Tibial nerve (tissue), 4 donors: Measurements from ENCODE around the gene PACSIN1. TPM values are rescaled to one million over a fixed set of nuclear protein-coding genes. Genes with fewer than 3 reads are reported as not detected.

Experiments used
- DNase-seq, 2 donors: peaks; one replicate each; pipeline ENCODE4 v3.0.0-alpha.2; 2019; ENCODE audit warnings: low spot score in 2 of 2
- H3K27ac ChIP-seq, 4 donors: fragments of 200-600 bp; sonication (generic) in 3 of 4; one replicate each; pipeline ENCODE4 v1.5.1; 2017 to 2019; ENCODE audit warnings: mild to moderate bottlenecking in 1 of 4
- H3K27me3 ChIP-seq, 2 donors: fragments of 200-600 bp; sonication (generic) in 1 of 2; one replicate each; pipeline versions ENCODE4 v1.5.1 to v1.6.0; 2017 to 2019
- H3K36me3 ChIP-seq, 3 donors: fragments of 200-600 bp; sonication (generic); one replicate each; pipeline ENCODE4 v1.5.1; 2018 to 2019
- H3K4me1 ChIP-seq, 4 donors: fragments of 200-600 bp; sonication (generic) in 3 of 4; one replicate each; pipeline ENCODE4 v1.5.1; 2017 to 2019
- H3K4me3 ChIP-seq, 4 donors: fragments of 200-600 bp; sonication (generic) in 3 of 4; one replicate each; pipeline ENCODE4 v1.5.1; 2017 to 2019; ENCODE audit warnings: mild to moderate bottlenecking in 1 of 4, moderate library complexity in 1 of 4
- H3K9me3 ChIP-seq, 4 donors: fragments of 200-600 bp; sonication (generic) in 3 of 4; one replicate each; pipeline ENCODE4 v1.5.1; 2017 to 2019
- CTCF ChIP-seq, 5 experiments: fragments of 200-600 bp in 3 of 5; fragments of 450-650 bp in 2 of 5; sonication (generic) in 3 of 5; IDR thresholded peaks; one replicate each; pipeline ENCODE4 v1.5.1; 2016 to 2019; ENCODE audit warnings: antibody characterized with exemption in 5 of 5, mild to moderate bottlenecking in 3 of 5, moderate library complexity in 2 of 5
- EP300 ChIP-seq, 2 donors: sonication (generic); formaldehyde crosslinking; IDR thresholded peaks; one replicate each; pipeline ENCODE4 v1.6.1; 2017; ENCODE audit warnings: antibody characterized with exemption in 2 of 2, mild to moderate bottlenecking in 1 of 2
- POLR2A ChIP-seq, 2 donors: fragments of 450-650 bp; IDR thresholded peaks; one replicate each; pipeline ENCODE4 v1.6.1; 2017; ENCODE audit warnings: antibody characterized with exemption in 2 of 2, mild to moderate bottlenecking in 2 of 2, moderate library complexity in 2 of 2
- WGBS, 2 donors: methylation state at CpG; one replicate each; pipeline ENCODE4 v1.1.5; 2018; 5-methylcytosine and 5-hydroxymethylcytosine counted together
- total RNA-seq, 4 donors: library from RNA; depleted of rRNA; stranded (reverse); fragments of >200 nt; gene quantifications; one replicate each; pipeline ENCODE4 v1.1.0, GENCODE V29; 2016

Gene PACSIN1
- total RNA-seq, 4 donors from 2014 or later = 0.30 to 2.6 (median 0.42) TPM; not detected in 1

GRCh38 chr6:34463299-34463698 is 2.6 kb upstream of the PACSIN1 start:
- TF ChIP-seq EP300 (IDR thresholded peaks at IDR 0.05) (no peak), CTCF (IDR thresholded peaks at IDR 0.05) (no peak), POLR2A (IDR thresholded peaks at IDR 0.05) (no peak)
- Histone ChIP-seq H3K36me3 (no peaks in the 10 kb centered on the region), H3K4me3 (no peak overlapping the region), H3K4me1 (peaks cover 0 to 15% (median 7%) of the 10 kb centered on the region in 4 donors), H3K9me3 (no peaks in the 10 kb centered on the region), H3K27ac (no peak overlapping the region), H3K27me3 (peaks cover 0 to 39% of the 10 kb centered on the region in 2 donors)
- DNase-seq = no peak
- 84 to 85% methylated on average over 2 of the region's 2 CpGs for WGBS, 2 donors

- no peak for TF ChIP-seq POLR2A (IDR thresholded peaks at IDR 0.05)
- no peak for TF ChIP-seq EP300 (IDR thresholded peaks at IDR 0.05)
- TF ChIP-seq CTCF (IDR thresholded peaks at IDR 0.05) = no peak
- Histone ChIP-seq H3K9me3 (no peaks in the 10 kb centered on the region), H3K27ac (no peak overlapping the region), H3K36me3 (no peaks in the 10 kb centered on the region), H3K4me3 (no peak overlapping the region), H3K4me1 (peaks cover 0 to 15% (median 7%) of the 10 kb centered on the region in 4 donors), H3K27me3 (peaks cover 0 to 39% of the 10 kb centered on the region in 2 donors)
- 64 to 70% methylated on average over 4 of the region's 4 CpGs for WGBS, 2 donors
- no peak for DNase-seq
Measured at GRCh38 chr6:34463849-34464248, 2.0 kb upstream of the PACSIN1 start.

- H3K9me3 ChIP-seq = no peaks in the 10 kb centered on the region
- 25 to 31% methylated on average over 24 to 25 of the region's 28 CpGs for WGBS, 2 donors
- TF ChIP-seq POLR2A (IDR thresholded peaks at IDR 0.05) (no peak), CTCF (IDR thresholded peaks at IDR 0.05) (no peak), EP300 (IDR thresholded peaks at IDR 0.05) (no peak)
- no peak overlapping the region for H3K27ac ChIP-seq
- H3K4me1 ChIP-seq = peaks cover 0 to 15% (median 7%) of the 10 kb centered on the region in 4 donors
- no peak for DNase-seq
- no peaks in the 10 kb centered on the region for H3K36me3 ChIP-seq
- H3K27me3 ChIP-seq = peaks cover 0 to 39% of the 10 kb centered on the region in 2 donors
- peak overlapping the region in 2 of 4 donors; percentile 29 to 36 for H3K4me3 ChIP-seq
Measured at GRCh38 chr6:34466242-34467185, 638 bp downstream of the PACSIN1 start.

GRCh38 chr6:34468378-34468892 is 2.6 kb downstream of the PACSIN1 start:
- Histone ChIP-seq H3K4me1 (peaks cover 0 to 15% (median 7%) of the 10 kb centered on the region in 4 donors), H3K27ac (no peak overlapping the region), H3K4me3 (no peak overlapping the region), H3K9me3 (peaks cover 0 to 4% (median 0%) of the 10 kb centered on the region in 4 donors), H3K36me3 (no peaks in the 10 kb centered on the region), H3K27me3 (peaks cover 0 to 38% of the 10 kb centered on the region in 2 donors)
- TF ChIP-seq EP300 (IDR thresholded peaks at IDR 0.05) (no peak), POLR2A (IDR thresholded peaks at IDR 0.05) (no peak), CTCF (IDR thresholded peaks at IDR 0.05) (no peak)
- DNase-seq = no peak
- 73 to 83% methylated on average over 4 of the region's 4 CpGs for WGBS, 2 donors

- no peak overlapping the region for H3K4me3 ChIP-seq
- H3K27me3 ChIP-seq = peaks cover 0 to 27% of the 10 kb centered on the region in 2 donors
- H3K4me1 ChIP-seq = peaks cover 0 to 15% (median 7%) of the 10 kb centered on the region in 4 donors
- 67 to 74% methylated on average over 3 of the region's 3 CpGs for WGBS, 2 donors
- no peaks in the 10 kb centered on the region for H3K36me3 ChIP-seq
- DNase-seq = no peak
- no peak overlapping the region for H3K27ac ChIP-seq
- TF ChIP-seq EP300 (IDR thresholded peaks at IDR 0.05) (no peak), CTCF (IDR thresholded peaks at IDR 0.05) (no peak), POLR2A (IDR thresholded peaks at IDR 0.05) (no peak)
- H3K9me3 ChIP-seq = peaks cover 0 to 15% (median 0%) of the 10 kb centered on the region in 4 donors
Measured at GRCh38 chr6:34469499-34469898, 3.6 kb downstream of the PACSIN1 start.
